ENCODE data around the gene FSTL4. TPM values are rescaled to one million over a fixed set of nuclear protein-coding genes. Genes with fewer than 3 reads are reported as not detected.

The FSTL4 gene
- total and polyA plus RNA-seq, 12 donors, result 0.01 to 0.42 (median 0.38) TPM; not detected in 6

- Histone ChIP-seq H3K9me3 (no peaks in the 10 kb centered on the region), H3K4me1 (peaks cover 0 to 5% (median 0%) of the 10 kb centered on the region in 9 donors), H3K36me3 (no peaks in the 10 kb centered on the region), H3K4me3 (no peak overlapping the region), H3K27me3 (peaks cover 0 to 10% (median 0%) of the 10 kb centered on the region in 7 donors), H3K27ac (no peak overlapping the region)
- intact Hi-C loops (cut with DNase I), result no loop called here
- ATAC-seq (no peak), DNase-seq (no peak)
- WGBS, 2 donors, result 50 to 72% methylated on average over 3 of the region's 3 CpGs
- TF ChIP-seq CTCF (IDR thresholded peaks at IDR 0.05), result no peak
These were observed 130.3 kb downstream of the FSTL4 start for GRCh38 chr5:133482028-133482427.

DNA sequence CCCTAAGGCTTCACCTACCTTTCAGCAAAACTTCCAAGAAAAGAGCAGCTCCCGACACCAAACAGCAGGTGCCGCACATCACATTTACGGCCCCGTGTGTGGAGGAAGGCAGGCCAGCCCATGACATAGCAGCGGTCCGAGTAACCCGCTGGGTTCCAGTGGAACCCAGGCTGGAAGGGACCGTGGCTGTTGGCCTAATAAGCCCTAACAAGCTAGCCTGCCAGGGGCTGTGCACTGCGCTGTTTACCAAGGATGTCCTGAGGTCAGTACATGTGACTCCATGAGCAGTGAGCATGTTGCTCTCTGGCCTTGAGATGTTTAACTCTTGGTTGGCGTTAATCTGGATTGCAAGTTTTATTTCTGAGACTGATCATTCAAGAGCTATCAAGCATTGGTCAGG is 131.5 kb downstream of the FSTL4 start:
- Histone ChIP-seq H3K4me3 (no peak overlapping the region), H3K27me3 (peaks cover 0 to 10% (median 2%) of the 10 kb centered on the region in 7 donors), H3K27ac (no peak overlapping the region), H3K36me3 (no peaks in the 10 kb centered on the region), H3K4me1 (peaks cover 0 to 5% (median 0%) of the 10 kb centered on the region in 9 donors), H3K9me3 (no peaks in the 10 kb centered on the region)
- intact Hi-C loops (cut with DNase I), result no loop called here
- no peak for DNase-seq
- TF ChIP-seq CTCF (IDR thresholded peaks at IDR 0.05), result no peak
- 85 to 87% methylated on average over 10 of the region's 10 CpGs for WGBS, 2 donors
- ATAC-seq, result no peak

- H3K4me1 ChIP-seq, result peaks cover 0 to 5% (median 0%) of the 10 kb centered on the region in 9 donors
- no peak overlapping the region for H3K4me3 ChIP-seq
- no peaks in the 10 kb centered on the region for H3K36me3 ChIP-seq
- intact Hi-C loops (cut with DNase I), result no loop called here
- DNase-seq, result no peak
- TF ChIP-seq CTCF (IDR thresholded peaks at IDR 0.05), result no peak
- H3K27me3 ChIP-seq, result peaks cover 0 to 11% (median 6%) of the 10 kb centered on the region in 7 donors
- no peak for ATAC-seq
- no peaks in the 10 kb centered on the region for H3K9me3 ChIP-seq
- 94 to 95% methylated on average over 9 of the region's 9 CpGs for WGBS, 2 donors
- no peak overlapping the region for H3K27ac ChIP-seq
These were observed 132.0 kb downstream of the FSTL4 start for GRCh38 chr5:133480366-133480765.

GRCh38 chr5:133478199-133478985 is 133.9 kb downstream of the FSTL4 start:
- no peaks in the 10 kb centered on the region for H3K36me3 ChIP-seq
- 77 to 80% methylated on average over 10 of the region's 10 CpGs for WGBS, 2 donors
- no peak overlapping the region for H3K4me3 ChIP-seq
- H3K27ac ChIP-seq, result no peak overlapping the region
- DNase-seq, result no peak
- no peaks in the 10 kb centered on the region for H3K4me1 ChIP-seq
- no peak for ATAC-seq
- no peak for TF ChIP-seq CTCF (IDR thresholded peaks at IDR 0.05)
- H3K9me3 ChIP-seq, result no peaks in the 10 kb centered on the region
- peaks cover 0 to 30% (median 15%) of the 10 kb centered on the region in 7 donors for H3K27me3 ChIP-seq
- intact Hi-C loops (cut with DNase I), result no loop called here

All from heart right ventricle (tissue), 16 donors.